Measurements from ENCODE around the gene PPM1L.

Gene PPM1L

GRCh38 chr3:161035711-161036110, 279.7 kb downstream of the PPM1L start:
- no peak overlapping the region for H3K4me3 ChIP-seq (ENCODE audit: low read depth in 1 of 5, low read length in 5 of 5)
- H3K27me3 ChIP-seq (ENCODE audit: control insufficient read depth in 5 of 5, insufficient read depth in 4 of 5, low read length in 5 of 5): no peaks in the 10 kb centered on the region
- peaks cover 0 to 5% (median 0%) of the 10 kb centered on the region in 5 donors for H3K4me1 ChIP-seq (ENCODE audit: control insufficient read depth in 5 of 5, insufficient read depth in 5 of 5, low read length in 5 of 5)
- H3K27ac ChIP-seq (ENCODE audit: low read depth, low read length): no peak overlapping the region
- H3K9me3 ChIP-seq (ENCODE audit: control insufficient read depth in 5 of 5, low read length in 5 of 5): no peaks in the 10 kb centered on the region
- H3K9ac ChIP-seq (ENCODE audit: low read length in 5 of 5): no peak overlapping the region
- no peaks in the 10 kb centered on the region for H3K36me3 ChIP-seq (ENCODE audit: control insufficient read depth in 5 of 5, insufficient read depth in 5 of 5, low read length in 5 of 5)

GRCh38 chr3:161038725-161039124, 282.7 kb downstream of the PPM1L start:
- Histone ChIP-seq H3K27ac (ENCODE audit: low read depth, low read length) (no peak overlapping the region), H3K9me3 (ENCODE audit: control insufficient read depth in 5 of 5, low read length in 5 of 5) (no peaks in the 10 kb centered on the region), H3K36me3 (ENCODE audit: control insufficient read depth in 5 of 5, insufficient read depth in 5 of 5, low read length in 5 of 5) (no peaks in the 10 kb centered on the region), H3K4me3 (ENCODE audit: low read depth in 1 of 5, low read length in 5 of 5) (no peak overlapping the region), H3K27me3 (ENCODE audit: control insufficient read depth in 5 of 5, insufficient read depth in 4 of 5, low read length in 5 of 5) (no peaks in the 10 kb centered on the region), H3K9ac (ENCODE audit: low read length in 5 of 5) (no peak overlapping the region), H3K4me1 (ENCODE audit: control insufficient read depth in 5 of 5, insufficient read depth in 5 of 5, low read length in 5 of 5) (peaks cover 0 to 5% (median 0%) of the 10 kb centered on the region in 5 donors)

- H3K36me3 ChIP-seq (ENCODE audit: control insufficient read depth in 5 of 5, insufficient read depth in 5 of 5, low read length in 5 of 5): no peaks in the 10 kb centered on the region
- no peak overlapping the region for H3K4me3 ChIP-seq (ENCODE audit: low read depth in 1 of 5, low read length in 5 of 5)
- no peaks in the 10 kb centered on the region for H3K9me3 ChIP-seq (ENCODE audit: control insufficient read depth in 5 of 5, low read length in 5 of 5)
- no peak overlapping the region for H3K9ac ChIP-seq (ENCODE audit: low read length in 5 of 5)
- no peaks in the 10 kb centered on the region for H3K27me3 ChIP-seq (ENCODE audit: control insufficient read depth in 5 of 5, insufficient read depth in 4 of 5, low read length in 5 of 5)
- H3K27ac ChIP-seq (ENCODE audit: low read depth, low read length): no peak overlapping the region
- no peaks in the 10 kb centered on the region for H3K4me1 ChIP-seq (ENCODE audit: control insufficient read depth in 5 of 5, insufficient read depth in 5 of 5, low read length in 5 of 5)
Measured at GRCh38 chr3:161042023-161042501, 286.0 kb downstream of the PPM1L start.

- no peak overlapping the region for H3K9ac ChIP-seq (ENCODE audit: low read length in 5 of 5)
- no peaks in the 10 kb centered on the region for H3K9me3 ChIP-seq (ENCODE audit: control insufficient read depth in 5 of 5, low read length in 5 of 5)
- H3K27me3 ChIP-seq (ENCODE audit: control insufficient read depth in 5 of 5, insufficient read depth in 4 of 5, low read length in 5 of 5): no peaks in the 10 kb centered on the region
- H3K27ac ChIP-seq (ENCODE audit: low read depth, low read length): no peak overlapping the region
- H3K36me3 ChIP-seq (ENCODE audit: control insufficient read depth in 5 of 5, insufficient read depth in 5 of 5, low read length in 5 of 5): no peaks in the 10 kb centered on the region
- H3K4me1 ChIP-seq (ENCODE audit: control insufficient read depth in 5 of 5, insufficient read depth in 5 of 5, low read length in 5 of 5): no peaks in the 10 kb centered on the region
- H3K4me3 ChIP-seq (ENCODE audit: low read depth in 1 of 5, low read length in 5 of 5): no peak overlapping the region
Measured at GRCh38 chr3:161043336-161044035, 287.5 kb downstream of the PPM1L start.

- no peak overlapping the region for H3K9ac ChIP-seq (ENCODE audit: low read length in 5 of 5)
- no peaks in the 10 kb centered on the region for H3K27me3 ChIP-seq (ENCODE audit: control insufficient read depth in 5 of 5, insufficient read depth in 4 of 5, low read length in 5 of 5)
- H3K9me3 ChIP-seq (ENCODE audit: control insufficient read depth in 5 of 5, low read length in 5 of 5): no peaks in the 10 kb centered on the region
- H3K4me3 ChIP-seq (ENCODE audit: low read depth in 1 of 5, low read length in 5 of 5): no peak overlapping the region
- H3K27ac ChIP-seq (ENCODE audit: low read depth, low read length): no peak overlapping the region
- H3K36me3 ChIP-seq (ENCODE audit: control insufficient read depth in 5 of 5, insufficient read depth in 5 of 5, low read length in 5 of 5): no peaks in the 10 kb centered on the region
- no peaks in the 10 kb centered on the region for H3K4me1 ChIP-seq (ENCODE audit: control insufficient read depth in 5 of 5, insufficient read depth in 5 of 5, low read length in 5 of 5)
Measured at GRCh38 chr3:161049683-161050248, 293.7 kb downstream of the PPM1L start.

- Histone ChIP-seq H3K9ac (ENCODE audit: low read length in 5 of 5) (no peak overlapping the region), H3K36me3 (ENCODE audit: control insufficient read depth in 5 of 5, insufficient read depth in 5 of 5, low read length in 5 of 5) (no peaks in the 10 kb centered on the region), H3K27ac (ENCODE audit: low read depth, low read length) (no peak overlapping the region), H3K4me3 (ENCODE audit: low read depth in 1 of 5, low read length in 5 of 5) (no peak overlapping the region), H3K9me3 (ENCODE audit: control insufficient read depth in 5 of 5, low read length in 5 of 5) (no peaks in the 10 kb centered on the region), H3K4me1 (ENCODE audit: control insufficient read depth in 5 of 5, insufficient read depth in 5 of 5, low read length in 5 of 5) (no peaks in the 10 kb centered on the region), H3K27me3 (ENCODE audit: control insufficient read depth in 5 of 5, insufficient read depth in 4 of 5, low read length in 5 of 5) (no peaks in the 10 kb centered on the region)
Measured at GRCh38 chr3:161050935-161051334, 294.9 kb downstream of the PPM1L start.

DNA sequence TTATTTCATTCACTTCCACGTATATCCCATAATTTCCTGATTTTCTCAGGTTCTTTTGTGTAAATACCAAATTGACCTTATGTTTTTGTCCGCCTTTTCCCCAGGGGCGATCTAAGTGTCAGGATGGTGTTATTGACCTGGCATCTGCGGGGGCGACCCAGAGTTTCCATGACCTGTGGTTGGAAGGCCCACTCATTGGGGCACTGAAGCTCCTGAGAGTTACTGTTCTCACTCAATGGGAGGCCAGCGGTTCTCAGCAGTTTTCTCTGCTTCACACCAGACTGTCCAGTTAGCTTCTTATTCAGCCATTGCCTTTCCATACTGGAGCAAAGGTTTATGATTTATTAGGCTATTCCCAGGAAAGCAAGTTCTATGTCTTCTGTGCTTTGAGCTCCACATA, 295.8 kb downstream of the PPM1L start:
- H3K27ac ChIP-seq (ENCODE audit: low read depth, low read length): no peak overlapping the region
- H3K4me3 ChIP-seq (ENCODE audit: low read depth in 1 of 5, low read length in 5 of 5): no peak overlapping the region
- H3K9ac ChIP-seq (ENCODE audit: low read length in 5 of 5): no peak overlapping the region
- H3K9me3 ChIP-seq (ENCODE audit: control insufficient read depth in 5 of 5, low read length in 5 of 5): no peaks in the 10 kb centered on the region
- H3K4me1 ChIP-seq (ENCODE audit: control insufficient read depth in 5 of 5, insufficient read depth in 5 of 5, low read length in 5 of 5): no peaks in the 10 kb centered on the region
- no peaks in the 10 kb centered on the region for H3K36me3 ChIP-seq (ENCODE audit: control insufficient read depth in 5 of 5, insufficient read depth in 5 of 5, low read length in 5 of 5)
- H3K27me3 ChIP-seq (ENCODE audit: control insufficient read depth in 5 of 5, insufficient read depth in 4 of 5, low read length in 5 of 5): no peaks in the 10 kb centered on the region

DNA sequence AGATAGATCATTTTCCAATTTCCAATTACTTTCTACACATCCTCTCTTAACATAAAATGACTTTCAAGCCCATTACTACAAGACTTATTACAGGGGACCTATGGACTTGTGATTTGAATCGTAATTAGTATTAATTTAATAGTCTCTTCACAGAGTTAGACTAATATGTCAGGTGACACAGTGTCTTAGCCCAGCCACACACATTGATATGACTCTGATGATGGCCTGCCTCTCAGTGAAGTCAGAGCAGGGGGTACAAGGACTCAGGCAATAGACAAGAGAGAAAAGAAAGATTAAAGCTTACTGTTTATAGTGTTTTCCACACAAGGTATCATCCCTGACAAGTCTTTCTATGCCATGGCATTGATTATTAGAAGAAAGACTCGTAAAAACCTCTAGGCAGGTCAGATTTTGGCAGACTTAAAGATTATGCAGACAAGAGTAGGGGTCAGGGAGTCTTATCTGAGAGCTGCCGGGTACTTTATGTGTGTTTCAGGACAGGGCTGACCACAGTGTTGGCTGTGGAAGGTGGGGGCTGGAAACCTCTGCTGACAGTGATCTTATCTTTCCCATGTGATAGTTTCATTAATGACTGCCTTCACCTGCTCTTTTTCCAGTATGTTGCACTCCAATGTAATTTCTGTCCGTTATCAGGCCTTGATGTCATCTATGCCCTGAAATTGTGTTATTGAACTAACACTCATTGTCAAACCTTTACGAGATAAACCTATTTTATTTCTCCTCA, 299.0 kb downstream of the PPM1L start:
- Histone ChIP-seq H3K4me3 (ENCODE audit: low read depth in 1 of 5, low read length in 5 of 5) (no peak overlapping the region), H3K27ac (ENCODE audit: low read depth, low read length) (no peak overlapping the region), H3K36me3 (ENCODE audit: control insufficient read depth in 5 of 5, insufficient read depth in 5 of 5, low read length in 5 of 5) (no peaks in the 10 kb centered on the region), H3K4me1 (ENCODE audit: control insufficient read depth in 5 of 5, insufficient read depth in 5 of 5, low read length in 5 of 5) (no peaks in the 10 kb centered on the region), H3K9ac (ENCODE audit: low read length in 5 of 5) (no peak overlapping the region), H3K9me3 (ENCODE audit: control insufficient read depth in 5 of 5, low read length in 5 of 5) (no peaks in the 10 kb centered on the region), H3K27me3 (ENCODE audit: control insufficient read depth in 5 of 5, insufficient read depth in 4 of 5, low read length in 5 of 5) (no peaks in the 10 kb centered on the region)

- H3K4me1 ChIP-seq (ENCODE audit: control insufficient read depth in 5 of 5, insufficient read depth in 5 of 5, low read length in 5 of 5): no peaks in the 10 kb centered on the region
- H3K36me3 ChIP-seq (ENCODE audit: control insufficient read depth in 5 of 5, insufficient read depth in 5 of 5, low read length in 5 of 5): peaks cover 0 to 11% (median 5%) of the 10 kb centered on the region in 5 donors
- H3K9me3 ChIP-seq (ENCODE audit: control insufficient read depth in 5 of 5, low read length in 5 of 5): no peaks in the 10 kb centered on the region
- H3K4me3 ChIP-seq (ENCODE audit: low read depth in 1 of 5, low read length in 5 of 5): no peak overlapping the region
- H3K27ac ChIP-seq (ENCODE audit: low read depth, low read length): no peak overlapping the region
- no peak overlapping the region for H3K9ac ChIP-seq (ENCODE audit: low read length in 5 of 5)
- H3K27me3 ChIP-seq (ENCODE audit: control insufficient read depth in 5 of 5, insufficient read depth in 4 of 5, low read length in 5 of 5): no peaks in the 10 kb centered on the region
Measured at GRCh38 chr3:161064413-161064812, 308.4 kb downstream of the PPM1L start.

GRCh38 chr3:161066930-161067329, 310.9 kb downstream of the PPM1L start:
- Histone ChIP-seq H3K27ac (ENCODE audit: low read depth, low read length) (no peak overlapping the region), H3K4me3 (ENCODE audit: low read depth in 1 of 5, low read length in 5 of 5) (no peak overlapping the region), H3K27me3 (ENCODE audit: control insufficient read depth in 5 of 5, insufficient read depth in 4 of 5, low read length in 5 of 5) (no peaks in the 10 kb centered on the region), H3K4me1 (ENCODE audit: control insufficient read depth in 5 of 5, insufficient read depth in 5 of 5, low read length in 5 of 5) (peaks cover 0 to 4% (median 0%) of the 10 kb centered on the region in 5 donors), H3K36me3 (ENCODE audit: control insufficient read depth in 5 of 5, insufficient read depth in 5 of 5, low read length in 5 of 5) (peaks cover 0 to 11% (median 5%) of the 10 kb centered on the region in 5 donors), H3K9ac (ENCODE audit: low read length in 5 of 5) (no peak overlapping the region), H3K9me3 (ENCODE audit: control insufficient read depth in 5 of 5, low read length in 5 of 5) (no peaks in the 10 kb centered on the region)
